ENCODE measurements around the gene RAB28.

DNA sequence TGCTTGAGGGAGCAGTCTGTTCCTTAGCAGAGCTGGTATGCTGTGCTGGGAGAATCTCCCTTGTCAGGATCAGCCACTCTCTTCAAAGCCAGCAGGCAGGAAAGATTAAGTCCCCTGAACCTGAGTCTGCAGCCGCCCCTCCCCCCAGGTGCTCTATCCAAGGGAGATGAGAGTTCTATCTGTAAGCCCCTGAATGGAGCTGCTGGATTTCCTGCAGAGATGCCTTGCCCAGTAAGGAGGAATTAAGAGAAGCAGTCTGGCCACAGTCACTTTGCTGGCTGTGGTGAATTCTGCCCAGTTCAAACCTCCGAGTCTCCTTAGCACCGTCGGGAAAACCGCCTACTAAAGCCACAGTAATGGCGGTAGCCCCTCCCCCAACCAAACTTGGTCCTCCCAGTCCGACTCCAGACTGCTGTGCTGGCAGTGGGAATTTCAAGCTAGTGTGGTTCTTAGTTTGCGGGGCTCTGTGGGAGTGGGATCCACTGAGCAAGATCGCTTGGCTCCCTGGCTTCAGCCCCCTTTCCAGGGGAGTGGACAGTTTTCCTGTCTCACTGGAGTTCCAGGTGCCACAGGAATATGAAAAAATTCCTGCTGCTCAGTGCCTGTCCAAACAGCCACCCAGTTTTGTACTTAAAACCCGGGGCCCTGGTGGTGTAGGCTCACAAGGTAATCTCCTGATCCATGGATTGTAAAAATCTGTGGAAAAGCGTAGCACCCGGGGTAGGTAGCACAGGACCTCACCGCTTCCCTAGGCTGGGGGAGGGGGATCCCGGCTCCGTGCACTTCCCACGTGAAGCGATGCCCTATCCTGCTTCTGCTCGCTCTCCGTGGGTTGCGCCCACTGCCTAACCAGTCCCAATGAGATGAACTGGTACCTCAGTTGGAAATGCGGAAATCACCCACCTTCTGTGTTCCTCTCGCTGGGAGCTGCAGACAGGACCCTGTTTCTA, 38.0 kb downstream of the RAB28 start:
- TF ChIP-seq, protein P1, sequence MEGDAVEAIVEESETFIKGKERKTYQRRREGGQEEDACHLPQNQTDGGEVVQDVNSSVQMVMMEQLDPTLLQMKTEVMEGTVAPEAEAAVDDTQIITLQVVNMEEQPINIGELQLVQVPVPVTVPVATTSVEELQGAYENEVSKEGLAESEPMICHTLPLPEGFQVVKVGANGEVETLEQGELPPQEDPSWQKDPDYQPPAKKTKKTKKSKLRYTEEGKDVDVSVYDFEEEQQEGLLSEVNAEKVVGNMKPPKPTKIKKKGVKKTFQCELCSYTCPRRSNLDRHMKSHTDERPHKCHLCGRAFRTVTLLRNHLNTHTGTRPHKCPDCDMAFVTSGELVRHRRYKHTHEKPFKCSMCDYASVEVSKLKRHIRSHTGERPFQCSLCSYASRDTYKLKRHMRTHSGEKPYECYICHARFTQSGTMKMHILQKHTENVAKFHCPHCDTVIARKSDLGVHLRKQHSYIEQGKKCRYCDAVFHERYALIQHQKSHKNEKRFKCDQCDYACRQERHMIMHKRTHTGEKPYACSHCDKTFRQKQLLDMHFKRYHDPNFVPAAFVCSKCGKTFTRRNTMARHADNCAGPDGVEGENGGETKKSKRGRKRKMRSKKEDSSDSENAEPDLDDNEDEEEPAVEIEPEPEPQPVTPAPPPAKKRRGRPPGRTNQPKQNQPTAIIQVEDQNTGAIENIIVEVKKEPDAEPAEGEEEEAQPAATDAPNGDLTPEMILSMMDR (conservative IDR thresholded peaks at IDR 0.05; ENCODE audit: low read depth in 2 of 2) = no peak
- TF ChIP-seq, protein P2, sequence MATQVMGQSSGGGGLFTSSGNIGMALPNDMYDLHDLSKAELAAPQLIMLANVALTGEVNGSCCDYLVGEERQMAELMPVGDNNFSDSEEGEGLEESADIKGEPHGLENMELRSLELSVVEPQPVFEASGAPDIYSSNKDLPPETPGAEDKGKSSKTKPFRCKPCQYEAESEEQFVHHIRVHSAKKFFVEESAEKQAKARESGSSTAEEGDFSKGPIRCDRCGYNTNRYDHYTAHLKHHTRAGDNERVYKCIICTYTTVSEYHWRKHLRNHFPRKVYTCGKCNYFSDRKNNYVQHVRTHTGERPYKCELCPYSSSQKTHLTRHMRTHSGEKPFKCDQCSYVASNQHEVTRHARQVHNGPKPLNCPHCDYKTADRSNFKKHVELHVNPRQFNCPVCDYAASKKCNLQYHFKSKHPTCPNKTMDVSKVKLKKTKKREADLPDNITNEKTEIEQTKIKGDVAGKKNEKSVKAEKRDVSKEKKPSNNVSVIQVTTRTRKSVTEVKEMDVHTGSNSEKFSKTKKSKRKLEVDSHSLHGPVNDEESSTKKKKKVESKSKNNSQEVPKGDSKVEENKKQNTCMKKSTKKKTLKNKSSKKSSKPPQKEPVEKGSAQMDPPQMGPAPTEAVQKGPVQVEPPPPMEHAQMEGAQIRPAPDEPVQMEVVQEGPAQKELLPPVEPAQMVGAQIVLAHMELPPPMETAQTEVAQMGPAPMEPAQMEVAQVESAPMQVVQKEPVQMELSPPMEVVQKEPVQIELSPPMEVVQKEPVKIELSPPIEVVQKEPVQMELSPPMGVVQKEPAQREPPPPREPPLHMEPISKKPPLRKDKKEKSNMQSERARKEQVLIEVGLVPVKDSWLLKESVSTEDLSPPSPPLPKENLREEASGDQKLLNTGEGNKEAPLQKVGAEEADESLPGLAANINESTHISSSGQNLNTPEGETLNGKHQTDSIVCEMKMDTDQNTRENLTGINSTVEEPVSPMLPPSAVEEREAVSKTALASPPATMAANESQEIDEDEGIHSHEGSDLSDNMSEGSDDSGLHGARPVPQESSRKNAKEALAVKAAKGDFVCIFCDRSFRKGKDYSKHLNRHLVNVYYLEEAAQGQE (IDR thresholded peaks at IDR 0.05; ENCODE audit: unreplicated experiment) = no peak
- TF ChIP-seq POLR2AphosphoS5 (IDR thresholded peaks at IDR 0.05; ENCODE audit: low read depth) = no peak
- TF ChIP-seq EZH2 (IDR thresholded peaks at IDR 0.05; ENCODE audit: low read depth, unreplicated experiment) = no peak
- TF ChIP-seq STAT1 (IDR thresholded peaks at IDR 0.05; ENCODE audit: unreplicated experiment) = no peak
- TF ChIP-seq EZH2phosphoT487 (IDR thresholded peaks at IDR 0.05; ENCODE audit: unreplicated experiment) = no peak
- no peak for TF ChIP-seq JUNB (IDR thresholded peaks at IDR 0.05; ENCODE audit: unreplicated experiment)
- TF ChIP-seq ZNF331 (CRISPR knock-in tag; IDR thresholded peaks at IDR 0.05; ENCODE audit: low read depth) = no peak
- TF ChIP-seq NANOG (IDR thresholded peaks at IDR 0.05; ENCODE audit: borderline replicate concordance) = no peak
- TF ChIP-seq, protein P3, sequence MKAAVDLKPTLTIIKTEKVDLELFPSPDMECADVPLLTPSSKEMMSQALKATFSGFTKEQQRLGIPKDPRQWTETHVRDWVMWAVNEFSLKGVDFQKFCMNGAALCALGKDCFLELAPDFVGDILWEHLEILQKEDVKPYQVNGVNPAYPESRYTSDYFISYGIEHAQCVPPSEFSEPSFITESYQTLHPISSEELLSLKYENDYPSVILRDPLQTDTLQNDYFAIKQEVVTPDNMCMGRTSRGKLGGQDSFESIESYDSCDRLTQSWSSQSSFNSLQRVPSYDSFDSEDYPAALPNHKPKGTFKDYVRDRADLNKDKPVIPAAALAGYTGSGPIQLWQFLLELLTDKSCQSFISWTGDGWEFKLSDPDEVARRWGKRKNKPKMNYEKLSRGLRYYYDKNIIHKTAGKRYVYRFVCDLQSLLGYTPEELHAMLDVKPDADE (IDR thresholded peaks at IDR 0.05) = no peak
- TF ChIP-seq CREB1 (CRISPR knock-in tag; IDR thresholded peaks at IDR 0.05; ENCODE audit: low read depth) = no peak
